Heart left ventricle (tissue), 16 donors: ENCODE measurements around the gene RBM44. TPM values are rescaled to one million over a fixed set of nuclear protein-coding genes. Genes with fewer than 3 reads are reported as not detected.

Experiments used
- ATAC-seq, 4 donors: fragments of 200-7000 bp; cut with Tn5 transposase; one replicate each; pipeline ENCODE4 v1.9.1; 2020 to 2022; ENCODE audit warnings: moderate library complexity in 4 of 4, mild to moderate bottlenecking in 3 of 4, moderate number of reproducible peaks in 1 of 4
- DNase-seq, 5 donors: peaks; one replicate each; pipeline ENCODE4 v3.0.0-alpha.2; 2020
- H3K27ac ChIP-seq, 12 donors: fragments of 200-600 bp; sonication (generic) in 4 of 12; one replicate each; pipeline versions ENCODE4 v1.5.0 to v1.8.0; 2016 to 2022; ENCODE audit warnings: mild to moderate bottlenecking in 2 of 12
- H3K27me3 ChIP-seq, 9 donors: fragments of 200-600 bp; sonication (generic) in 2 of 9; one replicate each; pipeline versions ENCODE4 v1.5.1 to v1.8.0; 2016 to 2022; ENCODE audit warnings: mild to moderate bottlenecking in 3 of 9
- H3K36me3 ChIP-seq, 9 donors: fragments of 200-600 bp; sonication (generic) in 2 of 9; one replicate each; pipeline versions ENCODE4 v1.5.0 to v1.8.0; 2018 to 2022; ENCODE audit warnings: mild to moderate bottlenecking in 2 of 9
- H3K4me1 ChIP-seq, 12 donors: fragments of 200-600 bp; sonication (generic) in 4 of 12; one replicate each; pipeline versions ENCODE4 v1.5.0 to v1.8.0; 2016 to 2022; ENCODE audit warnings: mild to moderate bottlenecking in 3 of 12
- H3K4me3 ChIP-seq, 12 donors: fragments of 200-600 bp; sonication (generic) in 4 of 12; one replicate each; pipeline versions ENCODE4 v1.5.0 to v1.8.0; 2017 to 2022; ENCODE audit warnings: mild to moderate bottlenecking in 9 of 12, moderate library complexity in 4 of 12
- H3K9me3 ChIP-seq, 12 donors: fragments of 200-600 bp; sonication (generic) in 4 of 12; one replicate each; pipeline versions ENCODE4 v1.5.0 to v1.8.0; 2016 to 2022; ENCODE audit warnings: mild to moderate bottlenecking in 1 of 12
- CTCF ChIP-seq, 12 donors: fragments of 200-600 bp; sonication (generic) in 4 of 12; IDR thresholded peaks; one replicate each; pipeline versions ENCODE4 v1.5.0 to v1.8.0; 2018 to 2022; ENCODE audit warnings: antibody characterized with exemption in 12 of 12, mild to moderate bottlenecking in 5 of 12
- POLR2A ChIP-seq, 2 donors: fragments of 450-650 bp; IDR thresholded peaks; one replicate each; pipeline ENCODE4 v1.6.1; 2017; ENCODE audit warnings: antibody characterized with exemption in 2 of 2, mild to moderate bottlenecking in 2 of 2, moderate library complexity in 2 of 2
- WGBS, 4 donors: extraction: QIAGEN DNeasy Blood & Tissue Kit in 2 of 4; methylation state at CpG; one replicate each; pipeline versions ENCODE4 v1.1.5 to v1.1.7; 2013 to 2018; 5-methylcytosine and 5-hydroxymethylcytosine counted together
- intact Hi-C, 10 donors: fragments of 100-400 bp; cut with DNase I; formaldehyde crosslinking; loops; one replicate each; pipeline versions ENCODE4 v1.11.1 to v1.14.2; 2022
- polyA plus RNA-seq, 2 donors: library from polyadenylated mRNA; stranded (reverse); fragments of 200-250 nt; gene quantifications; one replicate each; pipeline ENCODE4 v1.2.3, GENCODE V29; 2013
- total RNA-seq, 9 donors: library from RNA; depleted of rRNA in 2 of 9; stranded (reverse); fragments of >200 nt in 2 of 9; fragmentation: NEBNext Ultra II Directional in 3 of 9; extraction: Animal tissue kit (Norgen Biotek cat#: 25700) in 3 of 9; gene quantifications; one replicate each; pipeline versions ENCODE4 v1.1.0 to v1.2.4, GENCODE V29; 2016 to 2023
- donor health status: ischemic (EF 13 %, LVEDD 7.1; RV severe dilation, severe dysfunction).
- donor health status: healthy with polysubstance abuse.
- donor health status: DM: no; HTN: yes; CAD: no.
- donor health status: DM: no; HTN: no; CAD: no.
- donor health status: ischemic (EF 25% LVEDD 6.9; RV normal size, moderate dysfunction).
- donor health status: ischemic (EF 25% LVEDD 5.7; RV mildly dilated, moderate dysfunction).
- donor health status: healthy.
- donor health status: DM: yes; HTN: yes; CAD: no.
- donor health status: ischemic (EF 35%, LVEDD 5.7; RV mildly dilated, moderate dysfunction).
- donor health status: nonischemic (EF 11% LVEDD 7.7; RV severe dilation, severe dysfunction).
- donor health status: DM: yes; HTN: yes; CAD: no.
- donor health status: PGD.
- donor health status: ischemic (EF 29% LVEDD 5.4; RV normal size, mild dysfunction).
- donor health status: nonischemic (EF 23%, LVEDD 6.1; RV moderate dilation, normal function).

The RBM44 gene
- total and polyA plus RNA-seq, 11 donors, result 0.16 to 0.94 (median 0.44) TPM

GRCh38 chr2:237816531-237816930 lies 18.0 kb downstream of the RBM44 start:
- no peaks in the 10 kb centered on the region for H3K27me3 ChIP-seq
- peaks cover 0 to 4% (median 0%) of the 10 kb centered on the region in 12 donors for H3K4me1 ChIP-seq
- TF ChIP-seq CTCF (IDR thresholded peaks at IDR 0.05) (no peak), POLR2A (IDR thresholded peaks at IDR 0.05) (no peak)
- DNase-seq (no peak), ATAC-seq (no peak)
- intact Hi-C loops, result no loop called here
- 96 to 100% (median 96%) methylated on average over 1 of the region's 1 CpG for WGBS, 4 donors
- H3K27ac ChIP-seq, result no peak overlapping the region
- no peaks in the 10 kb centered on the region for H3K36me3 ChIP-seq
- H3K9me3 ChIP-seq, result no peaks in the 10 kb centered on the region
- no peak overlapping the region for H3K4me3 ChIP-seq

GRCh38 chr2:237818066-237818473 lies 19.5 kb downstream of the RBM44 start:
- ATAC-seq (no peak), DNase-seq (no peak)
- no peak overlapping the region for H3K27ac ChIP-seq
- intact Hi-C loops, result no loop called here
- no peaks in the 10 kb centered on the region for H3K9me3 ChIP-seq
- no peaks in the 10 kb centered on the region for H3K27me3 ChIP-seq
- peaks cover 0 to 4% (median 0%) of the 10 kb centered on the region in 12 donors for H3K4me1 ChIP-seq
- TF ChIP-seq POLR2A (IDR thresholded peaks at IDR 0.05), result no peak
- TF ChIP-seq CTCF (IDR thresholded peaks at IDR 0.05), result no peak
- no peak overlapping the region for H3K4me3 ChIP-seq
- 71 to 73% (median 71%) methylated on average over 5 of the region's 5 CpGs for WGBS, 4 donors
- H3K36me3 ChIP-seq, result no peaks in the 10 kb centered on the region

GRCh38 chr2:237819231-237819630 lies 20.7 kb downstream of the RBM44 start:
- ATAC-seq, result no peak
- WGBS, 4 donors, result 73 to 85% (median 77%) methylated on average over 2 of the region's 2 CpGs
- intact Hi-C loops, result no loop called here

GRCh38 chr2:237820421-237820820 lies 21.8 kb downstream of the RBM44 start:
- WGBS, 4 donors, result 89 to 96% (median 92%) methylated on average over 2 of the region's 2 CpGs
- DNase-seq (no peak), ATAC-seq (no peak)
- H3K27ac ChIP-seq, result no peak overlapping the region
- TF ChIP-seq CTCF (IDR thresholded peaks at IDR 0.05), result no peak
- no peak for TF ChIP-seq POLR2A (IDR thresholded peaks at IDR 0.05)
- intact Hi-C loops, result no loop called here
- H3K4me3 ChIP-seq, result no peak overlapping the region
- peaks cover 0 to 4% (median 0%) of the 10 kb centered on the region in 12 donors for H3K4me1 ChIP-seq
- H3K27me3 ChIP-seq, result no peaks in the 10 kb centered on the region
- no peaks in the 10 kb centered on the region for H3K36me3 ChIP-seq
- H3K9me3 ChIP-seq, result no peaks in the 10 kb centered on the region

More at GRCh38 chr2:237819231-237819630, 20.7 kb downstream of the RBM44 start:
- no peaks in the 10 kb centered on the region for H3K36me3 ChIP-seq
- H3K4me1 ChIP-seq, result peaks cover 0 to 4% (median 0%) of the 10 kb centered on the region in 12 donors
- H3K9me3 ChIP-seq, result no peaks in the 10 kb centered on the region
- no peak overlapping the region for H3K4me3 ChIP-seq
- no peaks in the 10 kb centered on the region for H3K27me3 ChIP-seq
- no peak overlapping the region for H3K27ac ChIP-seq
- TF ChIP-seq CTCF (IDR thresholded peaks at IDR 0.05), result no peak
- TF ChIP-seq POLR2A (IDR thresholded peaks at IDR 0.05), result no peak
- no peak for DNase-seq
